ENCODE data around the gene RNF149. TPM values are rescaled to one million over a fixed set of nuclear protein-coding genes. Genes with fewer than 3 reads are reported as not detected.

Gene RNF149
- total and polyA plus RNA-seq, 9 of the 15 experiments (the other 6 are each of a cell fraction or from before 2014, with no cell fraction given): 9.0 to 31.5 (median 22.8) TPM

GRCh38 chr2:101293544-101293943 lies 15.0 kb downstream of the RNF149 start (continued):
- no peak for TF ChIP-seq ZNF644 (tag; IDR thresholded peaks at IDR 0.05; ENCODE audit: low read depth)
- TF ChIP-seq ZNF174 (CRISPR knock-in tag; IDR thresholded peaks at IDR 0.05): no peak
- TF ChIP-seq HNRNPLL (IDR thresholded peaks at IDR 0.05; ENCODE audit: low read depth, low read length, poor library complexity, severe bottlenecking): no peak
- TF ChIP-seq SMAD4 (CRISPR knock-in tag; conservative IDR thresholded peaks at IDR 0.05): no peak
- TF ChIP-seq TBL1XR1 (IDR thresholded peaks at IDR 0.05; ENCODE audit: low read length in 2 of 2): no peak
- TF ChIP-seq FOXO4 (CRISPR knock-in tag; IDR thresholded peaks at IDR 0.05): no peak
- TF ChIP-seq MIER1 (IDR thresholded peaks at IDR 0.05; ENCODE audit: low read depth): no peak
- TF ChIP-seq ZNF785 (CRISPR knock-in tag; IDR thresholded peaks at IDR 0.05): no peak
- no peak for TF ChIP-seq TFE3 (CRISPR knock-in tag; IDR thresholded peaks at IDR 0.05)

GRCh38 chr2:101291973-101292372 lies 16.5 kb downstream of the RNF149 start:
- ChIA-PET CTCF (ENCODE audit: low intra/inter-chr PET ratio) (no interaction called here), POLR2A (no interaction called here)
- no TSS peak for BruUV-seq (replicated peaks)
- no peak overlapping the region for H2AFZ ChIP-seq (ENCODE audit: low read depth, low read length)
- H3K9ac ChIP-seq (ENCODE audit: insufficient read depth in 1 of 2, low read depth in 2 of 2, low read length in 2 of 2): no peak overlapping the region
- H3K9me1 ChIP-seq (ENCODE audit: control insufficient read depth, insufficient read depth, low read length): no peaks in the 10 kb centered on the region
- TF ChIP-seq EHMT2 (IDR thresholded peaks at IDR 0.05) (no peak), SIRT6 (IDR thresholded peaks at IDR 0.05; ENCODE audit: low read depth, low read length) (no peak), C11orf30 (IDR thresholded peaks at IDR 0.05; ENCODE audit: low read depth) (no peak), HOXB6 (CRISPR knock-in tag; IDR thresholded peaks at IDR 0.05; ENCODE audit: borderline replicate concordance) (no peak), TRIM28 (IDR thresholded peaks at IDR 0.05) (no peak), USF1 (CRISPR knock-in tag; IDR thresholded peaks at IDR 0.05) (no peak), RFX7 (CRISPR knock-in tag; IDR thresholded peaks at IDR 0.05) (no peak), NFRKB (IDR thresholded peaks at IDR 0.05; ENCODE audit: low read depth) (no peak), PRMT5 (CRISPR knock-in tag; IDR thresholded peaks at IDR 0.05) (no peak)
- ATAC-seq (no peak), DNase-seq (ENCODE audit: extremely low read depth in 1 of 4, low spot score in 3 of 4) (no peak), FAIRE-seq (no peak)
- 0 out of 2 replicates have a peak, but pooled peaks cover 4% of the 10 kb centered on the region for H4K20me1 ChIP-seq (replicated peaks; ENCODE audit: control insufficient read depth, insufficient read depth, low read length)
- in situ Hi-C loops (cut with MboI): no loop called here
- no peaks in the 10 kb centered on the region for H3K9me3 ChIP-seq (replicated peaks; ENCODE audit: control insufficient read depth, insufficient read depth, low read depth, low read length)
- H3K4me3 ChIP-seq: no peak overlapping the region
- no peak overlapping the region for H3K4me2 ChIP-seq (ENCODE audit: insufficient read depth, low read length)
- H3K27me3 ChIP-seq (ENCODE audit: control insufficient read depth in 2 of 2, insufficient read depth in 2 of 2, low read length in 2 of 2): no peaks in the 10 kb centered on the region
- peaks cover 59% of the 10 kb centered on the region for H3K36me3 ChIP-seq (ENCODE audit: control insufficient read depth, insufficient read depth, low read length)
- no peak overlapping the region for H3K27ac ChIP-seq (ENCODE audit: extremely low read depth, low read depth, low read length)
- intact Hi-C loops (cut with micrococcal nuclease): no loop called here
- H3K4me1 ChIP-seq (replicated peaks in 1 of 2; ENCODE audit: control insufficient read depth in 2 of 2, insufficient read depth in 2 of 2, low read length in 2 of 2): no peaks in the 10 kb centered on the region
- H3K79me2 ChIP-seq (ENCODE audit: control insufficient read depth, insufficient read depth, low read length): peaks cover 32% of the 10 kb centered on the region
- WGBS (ENCODE audit: insufficient coverage, low coverage, missing lambda C conversion rate): 95% methylated on average over 3 of the region's 3 CpGs
